ENCODE results near the gene URAD.

DNA sequence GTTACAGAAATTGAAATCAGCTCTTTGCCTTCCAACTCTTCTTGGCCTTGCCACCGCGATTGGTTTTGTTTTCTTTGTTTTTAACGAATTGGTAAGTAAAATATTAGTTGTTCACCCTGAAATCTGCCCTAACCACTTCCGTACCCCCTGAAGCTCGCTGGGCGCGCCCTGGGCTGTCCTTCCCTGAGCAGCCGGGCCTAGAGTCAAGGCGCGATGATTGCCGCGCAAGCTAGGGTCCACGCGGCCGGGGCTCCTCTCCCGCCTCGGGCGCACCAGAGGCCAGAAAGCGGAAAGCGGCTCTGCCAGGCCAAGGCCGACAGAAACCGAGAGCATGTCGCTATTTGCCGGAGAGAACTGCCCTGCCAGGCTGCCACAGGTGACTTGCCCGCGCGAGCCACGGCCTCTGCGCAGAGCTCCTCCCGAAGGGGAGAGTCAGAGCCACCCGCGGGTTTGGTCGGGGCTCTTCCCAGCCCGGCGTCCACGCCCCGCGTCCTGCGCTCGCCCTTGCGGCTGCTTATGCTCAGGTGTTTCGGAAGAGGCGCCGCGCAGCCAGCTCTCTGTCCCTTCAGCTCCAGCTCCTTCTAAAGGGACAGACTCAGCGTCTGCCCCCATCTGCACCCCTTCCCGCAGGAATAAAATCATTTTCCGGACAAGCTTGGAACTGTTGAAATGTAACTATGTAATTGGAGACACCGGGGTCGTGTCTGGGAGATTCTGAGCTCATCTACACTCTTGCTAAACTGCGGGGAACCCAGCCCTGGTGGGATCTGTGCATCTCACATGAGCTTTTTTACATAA, 12.7 kb downstream of the URAD start:
- TF ChIP-seq, protein P1, sequence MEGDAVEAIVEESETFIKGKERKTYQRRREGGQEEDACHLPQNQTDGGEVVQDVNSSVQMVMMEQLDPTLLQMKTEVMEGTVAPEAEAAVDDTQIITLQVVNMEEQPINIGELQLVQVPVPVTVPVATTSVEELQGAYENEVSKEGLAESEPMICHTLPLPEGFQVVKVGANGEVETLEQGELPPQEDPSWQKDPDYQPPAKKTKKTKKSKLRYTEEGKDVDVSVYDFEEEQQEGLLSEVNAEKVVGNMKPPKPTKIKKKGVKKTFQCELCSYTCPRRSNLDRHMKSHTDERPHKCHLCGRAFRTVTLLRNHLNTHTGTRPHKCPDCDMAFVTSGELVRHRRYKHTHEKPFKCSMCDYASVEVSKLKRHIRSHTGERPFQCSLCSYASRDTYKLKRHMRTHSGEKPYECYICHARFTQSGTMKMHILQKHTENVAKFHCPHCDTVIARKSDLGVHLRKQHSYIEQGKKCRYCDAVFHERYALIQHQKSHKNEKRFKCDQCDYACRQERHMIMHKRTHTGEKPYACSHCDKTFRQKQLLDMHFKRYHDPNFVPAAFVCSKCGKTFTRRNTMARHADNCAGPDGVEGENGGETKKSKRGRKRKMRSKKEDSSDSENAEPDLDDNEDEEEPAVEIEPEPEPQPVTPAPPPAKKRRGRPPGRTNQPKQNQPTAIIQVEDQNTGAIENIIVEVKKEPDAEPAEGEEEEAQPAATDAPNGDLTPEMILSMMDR (IDR thresholded peaks at IDR 0.05): no peak
- TF ChIP-seq EP300 (IDR thresholded peaks at IDR 0.05): no peak
- TF ChIP-seq POLR2AphosphoS5 (IDR thresholded peaks at IDR 0.05): no peak
- TF ChIP-seq POLR2A (IDR thresholded peaks at IDR 0.05): no peak

Data from upper lobe of left lung (tissue), 4 donors.